COLO829 (cell line): Measurements from ENCODE around the gene GPR135.

Source experiments
- DNase-seq: peaks from one replicate; pipeline ENCODE4 v3.0.0; 2012; ENCODE audit warnings: low spot score

GPR135 gene

DNA sequence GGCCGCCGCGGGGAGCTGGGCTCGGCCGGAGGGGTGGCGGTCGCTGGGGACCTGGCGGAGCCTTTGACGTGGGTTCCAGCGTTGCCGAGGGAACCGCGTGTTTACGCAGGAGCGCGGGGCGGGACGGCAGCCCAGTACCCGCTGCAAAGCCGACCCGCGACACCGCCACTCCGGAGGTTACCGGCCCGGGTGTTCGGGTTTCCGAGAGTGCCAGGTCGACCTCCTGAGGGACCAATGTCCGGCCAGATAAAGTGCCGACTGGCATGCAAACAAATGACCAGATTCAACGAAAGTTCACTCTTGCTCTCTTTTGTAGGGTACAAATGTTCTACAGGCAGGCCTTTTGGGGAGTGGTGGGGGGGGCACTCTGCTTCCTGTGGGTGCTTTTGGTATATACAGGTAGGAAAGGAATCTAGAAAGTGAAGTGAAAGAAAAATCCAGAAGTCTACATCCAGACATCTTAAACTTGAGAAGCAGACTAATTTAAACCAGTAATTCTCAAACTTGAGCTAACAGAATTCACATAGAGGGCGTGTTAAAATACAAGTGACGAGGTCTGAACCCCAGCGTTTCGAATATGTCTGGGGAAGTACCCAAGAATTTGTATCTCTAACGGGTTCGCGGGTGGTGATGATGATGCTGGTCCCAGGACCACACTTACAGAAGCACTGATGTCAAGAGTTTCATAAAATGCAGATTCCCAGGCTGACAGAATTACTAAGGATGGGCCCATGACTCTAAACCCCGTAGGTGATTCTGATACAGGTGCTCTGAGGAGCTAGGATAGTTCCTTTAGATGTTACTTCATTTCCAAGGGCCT, at the start of gene GPR135:
Gene GPR135 (minus strand): TSS at position 65 of the 820 bp plus-strand sequence. CDS start 154 bp downstream, outside the sequence.
- DNase-seq: no peak

DNA sequence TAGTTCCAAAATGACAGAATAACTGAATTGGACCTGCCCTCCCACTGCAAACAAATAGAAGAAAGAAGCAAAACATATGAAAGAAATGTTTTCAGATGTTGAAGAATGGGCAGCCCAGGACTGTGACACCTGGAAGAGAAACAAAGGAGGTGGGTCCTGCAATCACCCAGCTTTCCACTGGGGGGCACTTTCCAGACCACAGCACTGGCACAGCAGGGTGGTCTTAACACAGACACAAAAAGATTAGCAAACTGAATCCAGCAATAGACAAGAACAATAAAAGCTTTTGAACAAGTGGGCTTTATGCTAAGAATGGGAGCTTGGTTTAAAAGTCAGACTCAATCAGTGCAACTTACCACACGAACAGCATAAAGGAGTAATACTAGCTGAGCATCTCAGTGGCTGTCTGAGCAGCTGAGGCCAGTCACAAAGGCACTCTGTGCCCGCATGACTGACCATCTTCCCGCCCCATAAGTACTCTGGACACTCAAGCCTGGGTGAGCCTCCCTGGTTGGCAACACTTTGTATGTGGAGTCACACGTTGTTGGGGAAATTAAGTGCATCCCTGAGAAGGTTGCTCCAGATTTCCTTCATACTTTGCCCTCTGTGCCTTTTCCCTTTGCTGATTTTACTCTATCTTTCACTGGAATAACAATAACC, 46.9 kb upstream of the GPR135 start:
- peak; percentile 19 for DNase-seq

DNA sequence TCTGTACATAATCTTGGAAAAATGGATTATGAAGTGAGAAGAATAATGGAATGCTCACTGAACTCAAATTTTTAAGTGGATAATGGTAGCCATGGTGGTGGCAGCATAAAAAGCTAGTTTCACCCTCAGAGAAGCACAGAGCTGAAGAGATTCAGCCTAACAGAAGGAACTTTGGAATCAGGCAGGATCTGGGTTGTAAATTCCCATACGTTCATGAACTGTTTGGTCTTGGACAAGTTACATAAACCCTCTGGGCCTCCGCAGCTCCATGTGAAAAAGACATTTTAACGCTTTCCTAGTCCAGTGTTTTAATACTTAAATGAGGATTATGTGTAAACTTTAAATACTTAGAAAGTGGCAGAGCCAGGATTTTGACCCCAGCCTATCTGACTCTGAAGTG, 45.8 kb upstream of the GPR135 start:
- no peak for DNase-seq

DNA sequence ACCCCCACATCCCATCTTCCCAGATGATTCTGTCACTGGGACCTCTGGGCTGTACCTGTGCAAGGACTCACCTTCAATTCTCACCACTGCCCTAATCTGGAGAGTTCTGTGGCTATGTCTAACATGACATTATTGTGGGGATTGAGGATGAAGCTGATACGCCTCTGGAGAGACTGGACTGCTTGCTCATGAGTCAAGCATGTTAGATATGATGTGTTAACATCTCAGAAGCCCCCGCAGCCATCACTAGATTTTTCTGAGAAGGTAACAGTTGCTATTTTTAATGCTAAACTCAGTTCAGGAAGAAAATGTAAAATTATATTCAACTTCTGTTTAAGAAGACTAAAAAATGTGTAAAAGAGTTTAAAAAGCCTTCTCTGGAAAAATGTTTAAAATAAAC, 44.8 kb upstream of the GPR135 start:
- no peak for DNase-seq

GRCh38 chr14:59509101-59509500, 43.9 kb upstream of the GPR135 start:
- peak; percentile 53 for DNase-seq

DNA sequence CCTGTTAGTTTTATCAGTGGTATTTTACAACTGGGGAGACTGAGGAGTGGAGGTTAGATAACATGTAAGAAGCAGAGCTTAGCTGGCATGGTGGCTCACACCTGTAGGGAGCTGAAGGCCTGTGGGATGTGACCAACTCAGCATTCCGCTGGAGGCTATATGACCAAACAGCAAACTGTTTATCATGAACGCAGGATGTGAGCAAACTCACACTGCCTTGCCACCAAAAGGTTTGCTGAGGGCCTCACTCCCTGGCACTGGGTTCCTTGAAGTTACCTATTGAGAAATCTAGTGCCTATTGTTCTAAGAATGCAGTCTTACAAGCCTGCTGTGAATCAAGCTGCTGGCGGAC, 42.5 kb upstream of the GPR135 start:
- DNase-seq: no peak

- peak; percentile 69 for DNase-seq
Measured at GRCh38 chr14:59507063-59507751, 42.0 kb upstream of the GPR135 start.

DNA sequence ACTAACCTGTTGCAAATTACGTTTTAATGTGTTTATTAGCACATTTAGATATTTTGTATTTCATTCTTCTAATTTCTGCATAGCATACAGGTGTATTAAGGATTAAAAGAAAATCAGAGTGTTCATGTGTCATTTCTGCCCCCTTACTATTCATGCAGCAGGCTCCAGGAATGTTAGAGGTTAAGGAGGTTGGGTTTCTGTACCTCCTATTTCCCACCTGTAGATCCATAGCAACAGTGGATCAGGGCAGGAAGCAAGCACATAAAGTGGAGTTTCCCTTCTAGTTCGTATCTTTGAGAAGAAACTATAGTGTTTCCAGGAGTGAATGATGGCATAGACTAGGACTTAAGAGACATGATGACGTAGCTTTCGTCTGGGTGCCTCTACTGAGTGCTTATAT, 38.1 kb upstream of the GPR135 start:
- no peak for DNase-seq

- no peak for DNase-seq
Measured at GRCh38 chr14:59500732-59501131, 35.6 kb upstream of the GPR135 start.

DNA sequence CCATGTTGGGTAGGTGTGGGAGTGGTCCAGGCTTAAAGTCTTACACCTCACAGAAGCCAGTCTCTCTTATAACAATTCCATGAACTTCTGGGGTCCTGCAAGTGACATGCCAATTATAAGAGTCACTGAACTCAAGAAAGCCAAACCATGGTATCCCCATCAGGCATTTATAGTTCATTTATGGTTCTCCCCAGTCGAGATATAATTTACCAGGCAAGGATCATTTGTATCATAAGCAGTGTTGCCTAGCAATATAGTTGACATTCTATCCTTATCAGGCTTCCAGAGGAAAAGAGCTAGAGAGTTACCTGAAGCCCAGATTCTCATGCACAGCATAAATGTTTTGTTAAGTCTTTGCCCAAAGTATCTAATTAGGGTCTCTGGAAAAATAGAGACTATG, 27.2 kb upstream of the GPR135 start:
- no peak for DNase-seq

DNA sequence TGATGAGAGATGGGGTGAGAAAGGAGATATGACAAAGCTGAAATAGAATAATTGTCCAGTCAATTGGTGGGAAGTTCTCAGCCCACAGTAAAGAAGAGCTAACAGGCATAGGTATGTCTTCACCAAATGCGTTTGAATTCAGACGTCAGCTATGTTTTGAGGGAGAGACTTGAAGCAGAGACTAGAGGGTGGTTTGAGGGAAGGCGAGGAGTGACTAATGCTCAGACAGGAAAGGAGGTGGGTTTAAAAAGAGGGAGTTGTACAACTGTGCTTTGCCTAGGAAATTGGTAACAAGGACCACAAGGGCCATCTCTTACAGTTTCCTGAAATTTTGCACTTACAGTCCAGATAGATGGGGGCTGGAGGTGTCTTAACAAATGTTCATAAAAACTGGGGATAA, 25.6 kb upstream of the GPR135 start:
- DNase-seq: no peak

GRCh38 chr14:59484639-59485175, 19.5 kb upstream of the GPR135 start:
- DNase-seq: no peak

GRCh38 chr14:59483819-59484638, 18.8 kb upstream of the GPR135 start, which contains the start of the genes JKAMP and L3HYPDH:
TSS of gene JKAMP (plus strand) at chr14:59484517. CDS start at chr14:59484590, 73 bp downstream.
TSS of gene L3HYPDH (minus strand) at chr14:59484408. CDS start at chr14:59484316, 92 bp downstream.
- DNase-seq: peak; percentile 88

GRCh38 chr14:59483363-59483762, 18.2 kb upstream of the GPR135 start:
- DNase-seq: peak; percentile 2

- DNase-seq: peak; percentile 63
Measured at GRCh38 chr14:59482541-59483331, 17.6 kb upstream of the GPR135 start.

GRCh38 chr14:59481871-59482540, 16.8 kb upstream of the GPR135 start:
- no peak for DNase-seq

GRCh38 chr14:59481407-59481806, 16.2 kb upstream of the GPR135 start:
- DNase-seq: no peak

GRCh38 chr14:59480166-59480565, 15.0 kb upstream of the GPR135 start:
- DNase-seq: no peak

DNA sequence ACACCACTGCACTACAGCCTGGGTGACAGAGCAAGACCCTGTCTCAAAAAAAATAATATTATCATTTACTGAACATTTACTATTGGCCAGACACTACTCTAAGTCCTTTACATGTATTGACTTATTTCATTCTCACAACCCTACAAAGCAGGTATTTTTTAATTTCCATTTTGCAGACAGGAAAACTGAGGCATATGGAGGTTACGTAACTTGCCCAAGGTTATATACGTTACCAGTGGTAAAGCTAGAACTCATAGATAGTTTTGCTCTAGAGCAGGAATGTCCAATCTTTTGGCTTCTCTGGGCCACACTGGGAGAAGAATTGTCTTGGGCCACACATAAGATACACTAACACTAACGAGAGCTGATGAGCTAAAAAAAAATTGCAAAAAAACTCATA, 13.4 kb upstream of the GPR135 start:
- no peak for DNase-seq

DNA sequence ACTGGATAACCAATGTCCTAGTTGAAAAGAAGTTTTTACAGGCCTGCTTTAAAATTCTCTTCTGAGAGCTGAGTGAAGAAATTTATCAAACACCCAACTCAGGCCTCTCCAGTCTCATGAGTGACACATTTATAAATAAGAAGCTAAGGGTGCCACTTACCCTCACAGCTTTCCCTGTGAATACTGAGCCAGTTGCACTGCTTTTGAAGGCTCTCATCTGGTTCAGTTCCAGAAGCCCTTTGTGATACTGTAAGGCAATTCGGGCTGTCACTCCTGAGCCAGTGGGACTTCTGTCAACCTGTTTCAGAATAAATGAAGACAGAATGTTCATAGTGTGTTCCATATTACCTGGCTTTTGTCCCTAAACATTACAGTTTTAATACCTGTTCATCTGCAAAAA, 10.5 kb upstream of the GPR135 start:
- DNase-seq: no peak
